Activated CD4-positive, alpha-beta T cell treated with anti-CD3 and anti-CD28 coated beads for 4 hours (primary cell): ENCODE results near the gene UMOD.
A peak's percentile ranks its signal among the peaks of the same experiment; 100 is the strongest.

Source experiments
- DNase-seq, 2 donors: peaks; one replicate each; pipeline ENCODE4 v3.0.0-alpha.2; 2020

UMOD gene

GRCh38 chr16:20352615-20353014 lies at the start of gene UMOD:
Gene UMOD (minus strand): TSS chr16:20352715. CDS start chr16:20350737, 1,978 bp downstream.
- no peak for DNase-seq

- no peak for DNase-seq
Measured at GRCh38 chr16:20401475-20402016, 49.0 kb upstream of the UMOD start.

DNA sequence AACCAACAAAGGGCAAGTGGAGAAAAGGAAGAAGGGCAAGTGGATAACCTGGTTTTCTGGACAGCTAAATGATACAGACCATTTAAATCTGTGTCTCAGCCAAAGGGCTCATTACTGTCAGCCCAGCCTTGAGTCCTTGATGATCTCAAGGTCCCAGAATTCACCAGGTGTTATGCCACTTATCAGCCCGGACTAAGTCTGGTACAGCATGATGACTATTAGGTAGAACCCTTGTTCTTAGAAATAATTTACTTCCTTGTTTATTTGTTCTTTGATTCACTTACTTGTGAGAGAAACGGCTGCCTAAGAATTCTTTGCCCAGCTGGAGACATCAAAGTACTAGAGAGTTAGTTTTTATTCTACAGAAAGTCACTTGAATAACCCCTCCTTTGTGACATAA lies 48.6 kb upstream of the UMOD start:
- DNase-seq = no peak

- no peak for DNase-seq
Measured at GRCh38 chr16:20399185-20399584, 46.7 kb upstream of the UMOD start.

- no peak for DNase-seq
Measured at GRCh38 chr16:20398603-20399002, 46.1 kb upstream of the UMOD start.

DNA sequence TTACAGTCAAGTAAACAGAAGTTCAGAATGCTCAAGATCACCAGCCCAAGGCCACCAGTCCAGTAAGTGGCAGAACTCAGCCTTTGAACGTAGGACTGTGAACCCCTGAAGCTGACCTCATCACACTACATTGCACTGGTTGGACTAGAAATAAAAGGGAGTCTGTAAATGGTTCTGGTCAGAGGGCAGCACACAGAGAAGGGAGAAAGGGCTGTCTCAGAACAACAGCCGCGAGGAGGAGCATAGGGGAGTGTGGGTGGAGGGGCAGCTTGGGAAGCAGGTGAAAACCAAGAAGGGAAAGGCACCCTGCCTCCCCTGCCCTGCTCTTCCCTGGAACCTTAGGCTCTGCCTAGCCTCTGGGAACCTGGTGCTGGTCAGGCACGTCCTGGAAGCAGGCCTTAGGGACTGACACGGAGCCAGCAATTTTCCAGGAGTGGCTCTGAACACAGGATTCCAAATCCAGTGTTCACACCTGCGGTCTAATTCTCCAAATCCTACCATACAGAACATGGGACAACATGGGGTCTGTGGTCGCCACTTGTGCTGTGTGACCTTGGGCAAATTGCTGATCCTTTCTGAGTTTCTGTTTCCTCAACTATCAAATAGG lies 45.1 kb upstream of the UMOD start:
- no peak for DNase-seq

DNA sequence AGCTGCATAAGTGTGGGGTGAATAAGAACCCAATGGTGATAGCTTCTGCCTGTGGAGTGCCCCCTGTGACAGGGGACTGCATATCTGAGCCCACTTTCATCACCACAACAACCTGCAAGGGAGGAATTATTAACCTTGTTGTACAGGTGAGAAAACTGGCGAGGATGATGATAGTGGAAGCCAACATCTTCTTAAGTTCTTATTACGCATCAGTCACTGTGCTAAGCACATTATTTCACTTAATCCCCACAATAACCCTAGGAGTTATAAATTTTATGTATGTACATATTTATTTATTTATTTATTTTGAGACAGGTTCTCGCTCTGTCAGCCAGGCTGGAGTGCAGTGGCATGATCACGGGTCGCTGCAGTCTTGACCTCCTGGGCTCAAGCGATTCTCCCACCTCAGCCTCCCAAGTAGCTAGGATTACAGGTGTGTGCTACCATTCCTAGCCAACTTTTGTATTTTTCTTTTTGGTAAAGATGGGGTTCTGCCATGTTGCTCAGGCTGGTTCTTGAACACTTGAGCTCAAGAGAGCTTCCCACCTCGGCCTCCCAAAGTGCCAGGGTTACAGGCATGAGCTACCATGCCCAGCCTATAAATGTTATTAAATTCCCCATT lies 44.4 kb upstream of the UMOD start:
- DNase-seq = no peak

DNA sequence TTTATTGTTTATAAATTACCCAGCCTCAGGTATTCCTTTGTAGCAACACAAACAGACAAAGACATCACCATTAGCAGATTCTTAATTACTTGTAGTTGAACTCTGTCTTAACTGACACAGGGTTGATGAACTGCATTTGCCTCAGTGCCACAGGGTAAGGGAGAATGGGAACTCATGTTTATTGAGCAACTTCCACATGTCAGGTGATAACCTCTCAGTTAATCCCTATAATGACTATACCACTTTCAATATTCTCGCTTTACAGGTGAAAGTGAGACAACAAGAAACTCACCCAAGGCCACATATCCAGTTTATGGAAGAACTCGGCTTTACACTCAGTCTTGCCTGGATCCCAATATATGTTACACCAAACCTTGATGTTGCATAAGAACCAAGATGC lies 43.4 kb upstream of the UMOD start:
- no peak for DNase-seq

GRCh38 chr16:20393801-20394577 lies 41.5 kb upstream of the UMOD start:
- no peak for DNase-seq

DNA sequence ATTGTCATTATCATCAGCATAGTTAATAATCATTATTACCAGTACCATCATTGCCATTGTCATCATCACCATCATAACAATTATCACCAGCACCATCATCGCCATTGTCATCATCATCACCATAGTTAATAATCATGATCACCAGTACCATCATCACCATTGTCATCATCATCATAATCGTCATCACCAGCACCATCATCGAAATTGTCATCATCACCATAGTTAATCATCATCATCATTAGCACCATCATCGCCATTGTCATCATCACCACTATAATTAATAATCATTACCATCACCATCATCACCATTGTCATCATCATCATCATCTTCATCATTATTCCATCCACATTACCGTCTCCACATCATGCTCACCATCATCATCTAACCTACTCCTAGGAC lies 38.5 kb upstream of the UMOD start:
- DNase-seq = no peak

- no peak for DNase-seq
Measured at GRCh38 chr16:20388854-20389253, 36.3 kb upstream of the UMOD start.

- DNase-seq = no peak
Measured at GRCh38 chr16:20387978-20388377, 35.5 kb upstream of the UMOD start.

DNA sequence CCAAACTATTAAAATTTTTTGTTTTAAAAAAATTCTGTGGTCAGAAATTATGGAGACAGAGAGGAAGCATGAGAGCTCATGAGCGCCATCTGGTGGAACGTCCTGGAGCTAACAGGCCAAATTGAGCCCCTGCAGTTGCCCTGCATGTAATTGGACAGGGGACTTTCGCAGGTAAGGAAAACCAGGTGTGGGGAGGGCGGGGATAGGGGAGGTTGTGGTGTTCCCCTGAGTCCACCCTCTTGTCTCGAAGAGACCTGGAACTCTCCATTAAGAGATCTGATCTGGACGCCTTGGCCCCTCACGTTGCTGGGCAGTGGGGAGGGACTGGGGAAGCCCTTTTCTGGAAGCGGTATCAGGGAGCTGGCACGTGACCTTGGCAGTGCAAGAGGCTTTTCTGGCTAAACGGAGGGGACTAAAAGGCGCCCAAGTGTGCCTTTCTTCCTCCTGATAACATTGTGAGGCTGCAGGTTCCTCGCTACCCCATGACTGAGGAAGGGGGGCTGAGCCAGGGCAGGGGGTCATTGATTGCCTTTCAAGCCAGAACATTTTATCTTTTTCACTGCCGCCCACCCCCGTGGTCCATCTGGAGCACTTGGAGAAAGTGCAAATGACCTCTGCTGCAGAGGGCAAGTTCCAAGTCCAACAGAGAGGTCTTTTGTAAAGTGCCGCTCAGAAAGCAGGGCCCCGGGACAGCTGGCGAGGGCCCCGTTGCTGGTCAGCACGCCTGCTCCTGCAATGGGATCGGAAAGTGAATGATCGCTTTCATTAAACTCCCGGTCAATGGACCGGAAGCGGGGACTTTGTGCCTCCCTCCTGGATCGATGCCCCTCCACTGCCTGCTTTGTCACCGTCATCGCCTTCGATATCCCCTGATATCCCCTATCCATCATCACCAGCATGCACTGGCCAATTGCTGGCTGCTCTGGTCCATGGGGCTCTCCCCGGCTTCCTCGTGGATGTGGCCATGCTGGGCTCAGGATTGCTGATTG lies 33.6 kb upstream of the UMOD start:
- DNase-seq = peak; percentile 29 to 55

- peak; percentile 12 to 33 for DNase-seq
Measured at GRCh38 chr16:20383106-20384029, 30.9 kb upstream of the UMOD start.

GRCh38 chr16:20382202-20382948 lies 29.9 kb upstream of the UMOD start:
- DNase-seq = no peak

GRCh38 chr16:20380782-20381181 lies 28.3 kb upstream of the UMOD start:
- no peak for DNase-seq

DNA sequence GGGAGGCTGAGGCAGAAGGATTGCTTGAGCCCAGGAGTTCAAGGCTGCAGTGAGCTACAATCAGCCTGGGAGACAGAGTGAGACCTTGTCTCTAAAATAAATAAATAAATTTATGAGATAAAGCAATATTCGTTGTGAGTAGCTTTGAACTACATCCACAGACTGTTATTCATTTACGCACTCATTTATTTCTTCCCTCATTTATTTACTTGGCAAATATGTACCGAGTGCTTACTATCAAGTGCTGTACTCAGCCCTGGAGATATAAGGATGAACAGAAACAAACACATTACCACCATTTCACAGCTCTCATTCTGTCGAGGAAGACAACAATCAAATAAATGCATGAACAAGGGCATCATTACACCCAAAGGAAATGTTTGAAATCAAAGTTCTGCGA lies 24.7 kb upstream of the UMOD start:
- no peak for DNase-seq

GRCh38 chr16:20372701-20373100 lies 20.2 kb upstream of the UMOD start:
- no peak for DNase-seq

DNA sequence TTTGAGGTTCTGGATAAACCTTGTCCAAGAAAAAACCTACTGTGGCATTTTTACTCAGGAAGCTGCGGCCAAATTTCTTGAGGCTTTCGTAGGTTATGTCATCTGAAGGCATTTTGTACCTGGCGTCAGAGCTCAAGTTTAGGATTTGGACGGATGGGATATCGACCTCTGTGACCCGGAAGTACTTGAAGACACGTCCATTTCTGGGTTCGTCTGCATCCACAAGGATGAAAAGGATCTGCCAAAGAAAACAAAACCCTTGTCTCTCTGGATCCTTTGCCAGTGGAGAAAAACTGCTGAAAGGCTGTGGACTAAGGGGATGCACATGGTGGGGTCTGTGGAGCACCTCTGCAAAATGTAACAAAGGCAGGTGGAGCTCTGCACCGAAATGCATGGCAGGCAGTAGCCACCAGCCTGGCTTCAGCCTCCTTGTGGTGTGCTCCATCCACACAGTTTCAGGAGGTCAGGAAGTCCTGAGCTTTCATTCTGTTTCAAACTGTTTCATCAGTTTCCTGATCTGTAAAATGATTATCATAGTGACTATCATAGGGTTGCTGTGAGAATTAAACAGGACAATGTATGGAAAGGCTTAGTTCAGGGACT lies 17.0 kb upstream of the UMOD start:
- DNase-seq = no peak

GRCh38 chr16:20364051-20364450 lies 11.5 kb upstream of the UMOD start:
- no peak for DNase-seq
